GM08714 (cell line): Measurements from ENCODE around the gene CD74.
"Not testable (repeated sequence)": the region's sequence is repeated elsewhere in the genome, so short reads cannot be mapped to it uniquely, and the experiment has no call there.

Experiments used
- H3K4me3 ChIP-seq: fragments of 200-500 bp; sonication (Bioruptor generic); 2 replicates; pipeline ENCODE4 v1.5.1; 2014; ENCODE audit warnings: mild to moderate bottlenecking, low read length, inconsistent platforms
- ZNF274 ChIP-seq: IDR thresholded peaks from 2 replicates; pipeline ENCODE4 v1.6.1; 2012; ENCODE audit warnings: mild to moderate bottlenecking, low read depth, low read length

Gene CD74

DNA sequence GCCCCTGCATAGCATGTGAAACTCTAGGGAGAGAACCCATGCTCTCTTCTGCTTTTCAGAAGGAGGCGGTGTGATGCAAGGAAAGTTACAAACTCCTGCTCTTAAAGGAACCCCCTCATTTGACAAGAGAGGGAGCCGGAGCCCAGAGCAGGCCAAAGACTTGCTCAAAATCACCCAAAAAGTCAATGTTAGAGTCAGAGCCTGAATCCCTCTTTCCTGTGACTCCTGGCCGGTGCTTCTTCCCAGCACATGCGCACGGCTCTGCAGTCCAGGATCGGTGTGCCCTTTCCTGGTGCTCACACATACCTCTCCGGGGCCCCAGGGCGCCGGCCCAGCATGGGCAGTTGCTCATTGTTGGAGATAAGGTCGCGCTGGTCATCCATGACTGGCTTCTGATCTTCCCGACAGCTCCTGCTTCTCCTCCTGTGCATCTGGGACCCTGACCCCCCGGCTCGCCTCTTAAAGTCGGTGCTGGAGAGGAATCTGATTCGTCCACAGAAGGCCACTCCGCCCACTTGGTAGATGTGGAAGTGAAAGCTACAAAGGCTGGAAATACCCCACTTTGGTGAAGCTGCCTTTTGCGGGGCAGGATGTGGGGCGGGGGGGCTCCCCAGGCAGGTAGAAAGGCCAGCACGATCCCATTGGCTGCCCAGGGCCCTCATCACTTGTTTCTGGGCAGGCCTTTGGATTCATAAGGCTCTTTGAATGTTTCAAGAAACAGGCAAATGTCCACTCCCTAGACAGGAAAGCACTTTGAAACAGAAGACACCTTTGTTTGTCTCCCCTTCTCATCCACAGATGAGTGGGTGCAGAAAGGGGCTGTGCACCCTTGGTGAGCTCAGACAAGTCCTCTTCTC is at the start of gene CD74:
CD74 (minus strand) TSS at position 592 of the 857 bp plus-strand sequence; CDS start at position 431, 161 bp downstream.
- H3K4me3 ChIP-seq: peak within 1 kb of the TSS; percentile 81
- no peak for TF ChIP-seq ZNF274

DNA sequence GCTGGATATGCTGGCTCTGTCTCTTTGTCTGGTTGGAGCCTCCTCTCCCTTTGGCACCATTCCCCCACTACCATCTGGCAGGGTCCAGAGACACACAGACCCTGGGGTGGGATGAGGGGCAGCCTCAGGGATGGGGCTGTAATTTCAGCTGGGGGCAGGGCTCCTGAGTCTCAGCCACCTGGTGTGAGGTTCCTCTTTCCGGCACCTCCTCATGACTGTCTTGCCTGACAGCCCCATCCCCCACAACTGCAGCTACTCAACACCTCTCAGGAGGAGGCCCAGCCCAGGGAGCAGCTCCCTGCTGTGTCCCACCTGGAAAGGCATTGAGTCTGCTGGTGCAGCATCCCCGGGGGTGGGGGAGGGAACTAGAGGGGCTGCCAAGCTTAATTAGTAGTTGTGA is 48.5 kb upstream of the CD74 start:
- no peak overlapping the region for H3K4me3 ChIP-seq
- no peak for TF ChIP-seq ZNF274

DNA sequence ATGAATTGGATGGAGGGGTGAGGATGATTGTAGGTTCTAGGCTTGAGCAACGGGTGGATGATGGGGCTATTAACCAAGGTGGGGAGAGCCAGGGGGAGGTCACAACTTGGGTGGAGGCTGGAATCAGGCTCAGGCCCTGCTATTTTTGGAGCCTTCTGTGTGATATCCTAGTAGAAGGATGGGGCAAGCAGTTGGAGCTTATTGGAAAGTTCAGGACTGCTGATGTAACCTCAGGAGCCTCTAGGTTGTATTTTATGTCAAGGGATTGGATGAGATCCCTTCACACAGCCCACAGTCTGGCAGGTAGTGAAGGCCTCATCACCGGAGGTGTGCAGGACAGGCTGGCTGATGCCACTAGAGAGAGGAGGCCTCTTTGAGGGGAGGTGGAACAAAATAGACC is 48.1 kb upstream of the CD74 start:
- no peak for TF ChIP-seq ZNF274
- no peak overlapping the region for H3K4me3 ChIP-seq

DNA sequence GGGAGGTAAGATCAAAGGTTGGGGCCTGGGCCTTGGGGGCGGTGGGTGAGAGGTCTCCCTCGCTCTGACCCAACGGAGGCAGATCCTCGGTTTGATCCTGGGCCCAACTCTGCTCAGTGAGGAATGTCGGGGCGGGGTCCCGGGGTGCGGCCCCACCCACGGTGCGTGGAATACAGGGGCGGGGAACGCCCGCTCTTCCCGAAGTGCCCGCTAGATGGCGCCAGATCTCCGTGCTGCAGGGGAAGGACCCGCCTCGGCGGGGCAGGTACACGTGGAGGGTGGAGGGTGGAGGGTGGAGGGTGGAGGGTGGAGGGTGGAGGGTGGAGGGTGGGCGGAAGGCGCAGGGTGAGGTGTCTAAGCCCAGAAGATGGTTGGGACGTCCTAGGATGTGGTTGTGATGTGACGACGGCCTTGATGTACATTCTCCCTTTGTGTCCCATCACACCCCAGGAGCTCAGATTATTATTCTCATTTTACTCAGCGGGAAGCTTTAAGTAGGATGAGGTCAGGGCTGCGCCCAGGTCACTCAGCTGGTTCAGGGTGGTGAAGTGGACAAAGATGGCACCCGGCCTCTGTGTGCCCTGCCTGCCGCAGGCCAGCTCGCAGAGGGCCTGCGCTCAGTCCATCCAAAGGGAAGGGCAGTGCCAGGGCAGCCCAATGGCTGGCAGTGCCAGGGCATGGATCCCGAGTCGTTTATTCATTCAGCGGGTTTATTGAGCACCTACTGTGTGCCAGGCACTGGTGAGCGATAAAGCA is 46.3 kb upstream of the CD74 start:
- no peak for TF ChIP-seq ZNF274
- no peak overlapping the region for H3K4me3 ChIP-seq

DNA sequence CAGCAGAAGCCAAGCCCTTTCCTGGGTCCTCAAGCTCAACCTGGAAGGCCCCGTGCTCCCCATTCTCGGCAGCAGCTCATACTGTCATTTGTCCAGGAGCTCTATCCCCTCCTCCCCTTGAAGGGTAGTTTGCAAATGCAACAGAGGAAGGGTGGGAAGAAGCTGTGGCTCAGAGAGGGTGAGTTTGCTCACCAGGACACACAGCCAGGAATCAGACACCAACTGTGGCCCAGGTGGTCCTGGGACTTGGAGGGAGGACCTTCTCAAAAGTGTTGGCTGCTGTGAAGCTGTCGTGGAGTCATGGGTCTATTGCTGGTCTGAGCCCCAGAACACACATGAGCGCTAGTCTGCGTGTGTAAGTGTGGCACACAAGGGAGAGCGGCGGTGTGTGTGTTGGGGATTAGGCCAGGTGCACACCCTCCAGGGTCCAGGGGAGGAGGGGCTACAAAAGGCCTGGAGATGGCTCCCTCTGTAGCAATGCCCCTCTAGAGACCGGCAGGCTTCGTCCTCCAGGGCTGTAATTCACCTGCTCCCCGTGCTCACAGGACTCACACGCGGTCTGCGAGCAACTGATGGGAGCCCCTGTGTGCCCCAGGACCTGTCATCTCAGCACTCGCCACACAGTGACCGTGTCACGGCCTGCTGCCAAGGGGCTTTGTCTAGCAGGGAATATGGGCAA is 45.0 kb upstream of the CD74 start:
- H3K4me3 ChIP-seq: no peak overlapping the region
- no peak for TF ChIP-seq ZNF274

DNA sequence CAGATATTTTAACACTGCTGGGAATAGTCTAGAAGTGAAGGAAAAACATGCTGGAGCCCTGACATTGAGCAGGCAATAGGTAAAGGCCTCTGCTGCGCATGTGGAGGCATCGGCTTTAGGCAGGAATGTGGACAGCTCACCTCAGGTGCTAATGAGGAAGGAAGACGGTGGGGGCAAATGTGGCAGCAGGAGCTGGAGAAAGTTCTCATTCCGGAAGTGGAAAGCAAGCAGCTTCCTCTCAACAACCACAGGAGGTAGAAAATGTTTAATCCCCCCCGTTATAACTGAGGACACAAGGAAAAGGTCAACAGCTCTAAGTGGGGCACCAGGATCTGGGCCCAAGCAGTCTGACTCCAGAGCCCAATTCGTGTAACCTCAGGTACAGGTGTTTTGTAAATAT is 44.4 kb upstream of the CD74 start:
- TF ChIP-seq ZNF274: no peak

DNA sequence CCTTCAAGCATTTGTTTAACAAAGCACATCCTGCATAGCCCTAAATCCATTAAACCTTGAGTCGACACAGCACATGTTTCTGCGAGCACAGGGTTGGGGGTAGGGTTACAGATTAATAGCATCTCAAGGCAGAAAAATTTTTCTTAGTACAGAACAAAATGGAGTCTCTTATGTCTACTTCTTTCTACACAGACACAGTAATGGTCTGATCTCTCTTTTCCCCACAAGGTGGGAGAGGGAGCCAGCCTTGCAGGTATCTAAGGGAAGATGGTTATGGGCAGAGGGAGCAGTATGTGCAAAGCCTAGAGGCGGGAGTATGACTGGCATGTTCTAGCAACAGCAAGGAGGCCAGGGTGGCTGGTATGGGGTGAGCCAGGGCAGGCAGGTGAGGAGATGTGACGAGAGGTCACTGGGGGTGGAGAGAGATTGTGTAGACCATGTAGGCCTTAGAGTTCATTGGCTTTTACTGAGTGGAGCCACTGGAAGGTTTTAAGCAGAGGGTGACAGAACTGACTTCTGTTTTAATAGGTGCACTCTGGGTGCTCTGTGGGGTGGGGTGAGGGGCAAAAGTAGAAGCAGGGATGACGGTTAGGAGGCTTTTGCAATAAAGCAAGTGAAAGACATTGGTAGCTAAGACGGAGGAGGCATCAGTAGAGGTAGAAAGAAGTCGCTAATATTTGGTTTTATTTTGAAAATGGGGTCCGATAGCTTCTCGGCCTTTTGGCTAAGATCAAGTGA is 42.0 kb upstream of the CD74 start:
- H3K4me3 ChIP-seq: no peak overlapping the region
- no peak for TF ChIP-seq ZNF274

More for the DNA sequence above, 44.4 kb upstream of the CD74 start:
- H3K4me3 ChIP-seq: no peak overlapping the region

DNA sequence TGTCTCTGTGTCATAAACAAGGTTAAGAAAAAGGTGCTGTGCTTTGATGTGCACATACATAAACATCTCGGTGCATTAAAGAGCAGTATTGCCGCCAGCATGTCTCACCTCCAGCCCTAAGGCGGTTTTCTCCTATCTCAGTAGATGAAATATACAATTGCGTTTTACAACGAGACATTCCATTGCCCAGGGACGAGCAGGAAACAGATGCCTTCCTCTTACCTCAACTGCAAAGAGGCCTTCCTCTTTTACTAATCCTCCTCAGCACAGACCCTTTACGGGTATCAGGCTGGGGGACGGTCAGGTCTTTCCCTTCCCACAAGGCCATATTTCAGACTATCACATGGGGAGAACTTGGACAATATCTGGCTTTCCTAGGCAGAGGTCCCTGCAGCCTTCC is 41.3 kb upstream of the CD74 start:
- not testable (repeated sequence) for H3K4me3 ChIP-seq

DNA sequence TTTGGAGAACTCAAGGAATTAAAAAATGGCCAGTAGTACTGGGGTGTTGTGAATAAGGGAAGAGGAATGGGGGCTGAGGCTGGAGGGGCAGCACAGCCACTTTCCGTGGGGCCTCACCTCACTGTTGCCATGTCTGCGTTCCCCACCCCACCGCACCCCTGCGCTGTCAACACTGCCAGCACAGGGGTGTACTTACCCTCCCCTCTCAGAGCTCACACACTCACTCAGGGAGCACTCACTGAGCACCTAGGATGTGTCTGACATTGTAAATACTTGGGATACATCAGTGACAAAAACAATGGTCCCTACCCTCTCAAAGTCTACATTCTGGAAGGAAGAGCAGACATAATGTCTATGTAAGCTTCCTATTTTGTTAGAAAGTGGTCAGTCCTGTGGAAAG is 40.2 kb upstream of the CD74 start:
- no peak for TF ChIP-seq ZNF274
- H3K4me3 ChIP-seq: no peak overlapping the region

DNA sequence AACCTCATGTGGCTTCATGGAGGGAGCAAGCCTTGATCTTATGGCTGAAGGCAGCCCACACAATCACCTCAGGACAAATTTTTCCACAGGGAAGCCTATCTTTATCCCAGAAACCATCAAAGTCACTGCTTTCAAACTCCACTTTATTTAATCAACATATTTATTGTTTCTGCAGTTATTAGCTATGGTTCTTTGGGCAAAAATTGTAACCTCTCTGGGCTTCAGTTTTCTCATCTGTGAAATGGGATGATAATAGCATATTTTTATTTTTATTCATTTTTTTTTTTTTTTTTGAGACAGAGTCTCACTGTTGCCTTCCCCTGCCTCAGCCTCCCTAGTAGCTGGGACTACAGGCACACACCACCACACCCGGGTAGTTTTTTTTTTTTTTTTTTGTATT is 38.9 kb upstream of the CD74 start:
- H3K4me3 ChIP-seq: no peak overlapping the region
- TF ChIP-seq ZNF274: no peak

DNA sequence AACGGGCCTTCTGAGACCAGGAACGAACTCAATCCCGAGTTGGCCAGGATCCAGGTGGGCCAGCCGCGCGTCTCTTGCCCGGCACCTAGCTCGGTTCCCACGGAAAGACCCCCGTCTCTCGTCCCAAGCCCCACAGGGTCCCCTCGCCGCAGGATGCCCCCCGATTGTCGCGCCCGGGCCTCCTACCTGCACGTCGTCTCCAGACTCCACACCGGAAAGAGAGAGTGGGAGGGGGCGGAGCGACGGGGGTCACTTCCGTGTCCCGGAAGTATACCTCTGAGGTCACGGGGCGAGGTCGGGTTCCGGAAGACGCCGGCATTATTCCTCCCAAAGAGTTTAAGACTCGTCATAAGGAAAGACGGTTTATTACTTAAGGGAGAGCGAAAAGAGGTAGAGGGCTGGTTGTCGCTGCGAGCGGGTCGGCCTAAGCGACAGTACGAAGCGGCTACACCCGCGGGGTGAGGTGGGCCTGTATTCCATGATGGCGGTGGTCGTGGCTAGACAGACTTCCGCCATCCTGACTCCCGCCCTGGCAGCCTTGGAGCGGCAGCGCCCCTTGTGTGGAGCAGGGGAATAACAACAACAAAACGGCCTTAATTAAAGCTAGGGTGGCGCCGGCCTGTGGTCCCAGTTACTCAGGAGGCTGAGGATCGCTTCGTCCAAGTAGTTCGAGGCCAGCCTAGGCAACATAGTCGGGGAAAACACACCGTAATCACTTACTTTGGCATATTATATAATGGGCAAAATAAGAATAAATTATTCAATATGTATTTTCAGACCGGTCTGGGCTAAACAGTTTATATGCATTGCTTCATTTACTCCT is 37.0 kb upstream of the CD74 start, which contains the start of gene RPS14:
RPS14 (minus strand) TSS at position 223 of the 823 bp plus-strand sequence. CDS start 2,006 bp downstream, outside the sequence.
- H3K4me3 ChIP-seq: peak within 1 kb of the TSS; percentile 94
- TF ChIP-seq ZNF274: no peak

DNA sequence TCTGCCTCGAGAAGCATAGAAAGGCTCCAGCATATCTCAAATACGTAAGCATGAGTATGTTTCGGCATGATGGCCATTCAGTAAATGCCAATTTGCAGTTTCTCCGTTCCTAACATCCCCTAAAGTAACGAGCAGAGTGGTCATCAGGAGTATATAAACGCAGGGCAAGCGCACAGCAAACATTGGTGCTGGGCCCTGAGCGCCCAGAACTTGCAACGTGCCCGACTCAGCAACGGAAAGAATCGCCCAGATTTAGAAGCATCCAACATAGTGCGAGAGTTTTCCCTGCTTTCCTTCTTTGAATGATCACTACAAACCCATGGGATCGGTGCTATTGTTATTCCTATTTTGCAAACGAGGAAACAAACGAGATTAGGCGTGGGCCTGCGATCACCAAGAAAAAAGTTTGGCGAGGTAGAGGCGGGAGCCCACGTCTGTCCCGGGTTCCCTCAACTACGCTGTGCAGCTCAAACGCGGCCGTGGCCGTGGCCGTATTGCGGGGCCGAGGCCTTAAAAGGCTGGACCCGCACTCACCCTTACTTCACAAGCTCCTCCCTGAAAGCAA is 36.3 kb upstream of the CD74 start:
- peak overlapping the region; percentile 94 for H3K4me3 ChIP-seq

DNA sequence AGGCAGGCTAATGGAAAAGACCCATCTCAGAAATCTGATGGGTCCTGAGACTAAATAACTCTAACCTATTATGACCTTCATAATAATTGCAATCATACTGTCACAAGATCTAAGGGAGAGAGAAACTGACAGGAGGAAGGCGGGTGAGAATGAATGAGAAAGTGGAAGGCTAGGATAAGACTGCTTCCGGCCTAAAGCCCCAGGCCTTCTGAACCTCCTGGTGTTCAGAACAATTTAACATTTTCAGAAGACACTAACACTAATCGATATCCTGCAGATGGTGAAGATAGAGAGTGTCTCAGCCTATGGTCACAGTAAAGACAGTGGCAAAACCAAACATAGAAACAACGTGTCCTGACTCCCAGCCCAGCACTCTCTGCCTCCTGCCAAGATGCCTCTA is 35.6 kb upstream of the CD74 start:
- peak overlapping the region; percentile 94 for H3K4me3 ChIP-seq
- TF ChIP-seq ZNF274: no peak

More for the DNA sequence above, 36.3 kb upstream of the CD74 start:
- TF ChIP-seq ZNF274: no peak
